Endothelial cell (in vitro differentiated cells): Measurements from ENCODE around the gene CKB. TPM values are rescaled to one million over a fixed set of nuclear protein-coding genes. Genes with fewer than 3 reads are reported as not detected.

Experiments used
- DNase-seq: peaks from one replicate; pipeline ENCODE4 v3.0.0; 2021; ENCODE audit warnings: low spot score
- H3K27ac Mint-ChIP-seq: one replicate; pipeline ENCODE4 v1.8.0; 2021; ENCODE audit warnings: mixed read lengths, inconsistent platforms; ENCODE audit not compliant: unreplicated experiment
- H3K27me3 Mint-ChIP-seq: one replicate; pipeline ENCODE4 v1.8.0; 2021; ENCODE audit warnings: mild to moderate bottlenecking, moderate library complexity, mixed read lengths, inconsistent platforms; ENCODE audit not compliant: unreplicated experiment
- H3K36me3 Mint-ChIP-seq: one replicate; pipeline ENCODE4 v1.8.0; 2021; ENCODE audit warnings: mild to moderate bottlenecking, low read depth, mixed read lengths, inconsistent platforms; ENCODE audit not compliant: unreplicated experiment
- H3K4me1 Mint-ChIP-seq: one replicate; pipeline ENCODE4 v1.8.0; 2021; ENCODE audit warnings: mild to moderate bottlenecking, mixed read lengths, inconsistent platforms; ENCODE audit not compliant: unreplicated experiment
- H3K4me3 Mint-ChIP-seq: one replicate; pipeline ENCODE4 v1.8.0; 2021; ENCODE audit warnings: mild to moderate bottlenecking, mixed read lengths, inconsistent platforms; ENCODE audit not compliant: unreplicated experiment
- H3K9me3 Mint-ChIP-seq: one replicate; pipeline ENCODE4 v1.8.0; 2021; ENCODE audit warnings: mixed read lengths, inconsistent platforms; ENCODE audit not compliant: unreplicated experiment
- total RNA-seq: library from RNA; stranded (reverse); fragmentation: NEBNext Ultra II Directional; extraction: Animal tissue kit (Norgen Biotek cat#: 25700); gene quantifications from one replicate; pipeline ENCODE4 v1.2.1, GENCODE V29; 2021; ENCODE audit not compliant: unreplicated experiment
- TF ChIP-seq, protein P1 (sequence below): fragments of 200-600 bp; sonication (generic); IDR thresholded peaks from one replicate; pipeline ENCODE4 v1.5.0; 2021; ENCODE audit warnings: antibody characterized with exemption; ENCODE audit not compliant: unreplicated experiment

The CKB gene
- total RNA-seq, 1 donor from 2014 or later, result 23.1 TPM

DNA sequence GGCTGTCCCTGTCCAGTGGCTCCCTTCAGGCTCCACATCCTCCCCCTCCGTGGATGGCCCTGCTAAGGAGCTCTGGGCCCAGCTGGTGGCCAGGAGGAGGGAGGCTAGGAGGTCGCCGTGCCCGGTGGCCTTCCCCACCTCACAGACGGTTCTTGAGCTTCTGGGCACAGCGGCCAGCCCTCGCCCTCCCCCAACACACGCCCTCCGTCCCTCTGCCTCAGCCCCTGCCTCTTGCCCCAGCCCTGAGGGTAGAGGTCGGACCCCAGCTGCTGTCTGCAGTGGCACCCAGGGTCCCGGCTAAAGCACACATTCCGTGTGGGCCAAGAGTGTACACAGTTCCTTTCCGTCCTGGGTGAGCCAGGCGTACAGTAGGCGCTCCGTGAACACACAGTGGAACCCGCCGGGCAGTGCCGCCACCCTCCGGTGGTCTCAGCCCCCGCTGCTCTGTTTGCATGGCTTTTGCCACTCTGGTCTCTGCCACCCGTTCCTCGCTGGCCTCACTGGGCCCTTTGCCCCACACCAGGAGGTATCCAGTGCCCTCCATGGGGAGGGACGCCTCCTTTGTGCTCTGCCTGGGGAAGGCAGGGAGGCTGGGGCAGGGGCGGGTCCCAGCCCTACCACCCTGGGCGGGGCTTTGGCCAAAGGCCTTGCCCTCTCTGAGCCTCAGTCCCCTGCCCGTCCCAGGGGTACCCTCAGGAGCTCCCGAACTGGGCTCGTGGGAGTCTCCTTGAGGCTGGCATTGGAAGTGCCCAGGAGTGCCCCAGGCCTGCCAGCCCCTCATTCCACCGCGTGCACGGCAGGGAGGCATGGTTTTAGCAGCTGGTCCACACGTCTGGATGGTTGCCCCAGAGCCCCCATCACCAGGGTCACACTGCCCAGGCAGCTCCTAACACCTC is 19.3 kb upstream of the CKB start:
- no peak overlapping the region for H3K4me3 Mint-ChIP-seq
- H3K36me3 Mint-ChIP-seq, result no peaks in the 10 kb centered on the region
- no peak overlapping the region for H3K27ac Mint-ChIP-seq
- DNase-seq, result no peak
- peaks cover 16% of the 10 kb centered on the region for H3K27me3 Mint-ChIP-seq
- TF ChIP-seq, protein P1, sequence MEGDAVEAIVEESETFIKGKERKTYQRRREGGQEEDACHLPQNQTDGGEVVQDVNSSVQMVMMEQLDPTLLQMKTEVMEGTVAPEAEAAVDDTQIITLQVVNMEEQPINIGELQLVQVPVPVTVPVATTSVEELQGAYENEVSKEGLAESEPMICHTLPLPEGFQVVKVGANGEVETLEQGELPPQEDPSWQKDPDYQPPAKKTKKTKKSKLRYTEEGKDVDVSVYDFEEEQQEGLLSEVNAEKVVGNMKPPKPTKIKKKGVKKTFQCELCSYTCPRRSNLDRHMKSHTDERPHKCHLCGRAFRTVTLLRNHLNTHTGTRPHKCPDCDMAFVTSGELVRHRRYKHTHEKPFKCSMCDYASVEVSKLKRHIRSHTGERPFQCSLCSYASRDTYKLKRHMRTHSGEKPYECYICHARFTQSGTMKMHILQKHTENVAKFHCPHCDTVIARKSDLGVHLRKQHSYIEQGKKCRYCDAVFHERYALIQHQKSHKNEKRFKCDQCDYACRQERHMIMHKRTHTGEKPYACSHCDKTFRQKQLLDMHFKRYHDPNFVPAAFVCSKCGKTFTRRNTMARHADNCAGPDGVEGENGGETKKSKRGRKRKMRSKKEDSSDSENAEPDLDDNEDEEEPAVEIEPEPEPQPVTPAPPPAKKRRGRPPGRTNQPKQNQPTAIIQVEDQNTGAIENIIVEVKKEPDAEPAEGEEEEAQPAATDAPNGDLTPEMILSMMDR, result no peak
- no peaks in the 10 kb centered on the region for H3K9me3 Mint-ChIP-seq
- no peaks in the 10 kb centered on the region for H3K4me1 Mint-ChIP-seq

DNA sequence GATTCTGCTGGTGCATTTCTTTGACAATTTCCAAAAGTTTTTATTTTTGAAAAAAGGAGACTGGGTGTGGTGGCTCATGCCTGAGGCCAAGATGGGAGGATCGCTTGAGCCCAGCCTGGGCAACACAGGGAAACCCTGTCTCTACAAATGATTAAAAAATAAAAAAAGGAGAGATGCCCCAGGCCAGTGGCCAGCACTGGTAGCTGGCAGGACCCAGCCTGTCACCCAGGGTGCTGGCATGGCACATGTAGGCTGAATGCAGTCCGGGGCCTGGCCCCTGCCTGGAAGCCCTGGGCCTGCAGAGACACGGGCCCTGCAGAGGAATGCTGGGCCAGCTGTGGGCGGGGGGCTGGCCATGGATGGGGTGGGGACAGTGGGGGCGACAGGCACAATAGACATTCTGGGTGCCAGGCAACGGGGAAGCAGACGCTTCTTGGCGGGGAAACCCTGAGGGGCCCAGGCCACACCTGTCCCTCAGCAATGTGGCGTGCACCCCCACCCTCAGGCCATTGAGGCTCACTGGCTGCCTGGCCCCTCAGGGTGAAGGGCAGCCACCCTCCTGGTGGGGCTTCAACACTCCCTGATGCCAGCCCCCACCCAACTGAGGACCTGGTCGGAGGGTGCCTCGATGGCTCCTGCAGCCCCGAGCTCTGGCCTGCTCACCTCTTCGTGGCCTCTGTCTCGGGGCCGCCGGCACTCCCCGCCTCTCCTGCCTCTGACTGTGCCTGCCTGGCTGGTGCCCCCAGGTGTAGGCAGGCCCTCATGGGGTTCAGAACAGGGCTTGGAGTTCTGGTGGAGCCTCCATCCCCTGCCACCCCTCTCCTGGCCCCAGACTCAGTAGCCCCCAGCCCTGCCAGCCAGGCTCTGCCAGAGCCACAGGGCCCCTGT is 18.4 kb upstream of the CKB start:
- Mint-ChIP-seq H3K9me3 (no peaks in the 10 kb centered on the region), H3K4me3 (no peak overlapping the region), H3K36me3 (no peaks in the 10 kb centered on the region), H3K27ac (no peak overlapping the region), H3K4me1 (no peaks in the 10 kb centered on the region), H3K27me3 (peaks cover 11% of the 10 kb centered on the region)
- TF ChIP-seq, protein P1, result no peak
- no peak for DNase-seq

DNA sequence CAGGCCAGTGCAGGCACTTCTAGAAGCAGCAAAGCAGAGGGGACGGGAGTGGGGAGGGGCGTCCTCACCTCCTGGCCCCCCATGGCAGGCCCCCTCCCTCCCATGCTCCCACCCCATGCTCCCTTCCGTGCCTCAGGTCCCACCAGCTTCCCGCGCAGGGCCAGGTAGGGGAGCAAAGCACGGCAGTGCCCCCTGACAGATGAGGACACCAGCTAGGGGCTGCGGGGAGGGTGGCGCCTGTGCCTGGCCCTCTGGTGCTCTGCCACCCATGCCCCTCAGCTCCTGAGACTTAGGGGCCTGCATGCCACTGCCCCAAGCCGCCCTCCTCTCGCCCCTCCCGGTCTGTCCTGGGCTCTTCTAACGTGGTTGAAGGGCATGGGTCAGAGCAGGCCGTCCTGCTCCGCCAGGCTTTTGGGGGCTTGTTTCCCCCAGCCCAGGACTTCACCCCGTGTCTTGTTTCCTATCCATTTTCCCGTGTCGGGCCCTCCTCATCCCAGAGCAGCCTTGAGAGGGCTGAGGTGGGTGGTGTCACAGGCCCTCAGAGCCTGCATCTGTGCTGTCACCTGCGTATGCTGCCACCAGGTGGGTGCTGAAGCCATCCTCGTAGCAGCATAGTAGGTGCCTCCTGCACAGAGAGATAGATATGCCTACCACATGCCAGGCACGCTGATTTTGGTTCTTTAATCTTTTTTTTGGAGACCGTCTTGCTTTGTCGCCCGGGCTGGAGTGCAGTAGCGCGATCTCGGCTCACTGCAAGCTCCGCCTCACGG is 16.6 kb upstream of the CKB start:
- Mint-ChIP-seq H3K36me3 (no peaks in the 10 kb centered on the region), H3K9me3 (no peaks in the 10 kb centered on the region), H3K27me3 (peaks cover 13% of the 10 kb centered on the region), H3K27ac (no peak overlapping the region), H3K4me3 (no peak overlapping the region), H3K4me1 (no peaks in the 10 kb centered on the region)
- TF ChIP-seq, protein P1, result no peak
- DNase-seq, result no peak

DNA sequence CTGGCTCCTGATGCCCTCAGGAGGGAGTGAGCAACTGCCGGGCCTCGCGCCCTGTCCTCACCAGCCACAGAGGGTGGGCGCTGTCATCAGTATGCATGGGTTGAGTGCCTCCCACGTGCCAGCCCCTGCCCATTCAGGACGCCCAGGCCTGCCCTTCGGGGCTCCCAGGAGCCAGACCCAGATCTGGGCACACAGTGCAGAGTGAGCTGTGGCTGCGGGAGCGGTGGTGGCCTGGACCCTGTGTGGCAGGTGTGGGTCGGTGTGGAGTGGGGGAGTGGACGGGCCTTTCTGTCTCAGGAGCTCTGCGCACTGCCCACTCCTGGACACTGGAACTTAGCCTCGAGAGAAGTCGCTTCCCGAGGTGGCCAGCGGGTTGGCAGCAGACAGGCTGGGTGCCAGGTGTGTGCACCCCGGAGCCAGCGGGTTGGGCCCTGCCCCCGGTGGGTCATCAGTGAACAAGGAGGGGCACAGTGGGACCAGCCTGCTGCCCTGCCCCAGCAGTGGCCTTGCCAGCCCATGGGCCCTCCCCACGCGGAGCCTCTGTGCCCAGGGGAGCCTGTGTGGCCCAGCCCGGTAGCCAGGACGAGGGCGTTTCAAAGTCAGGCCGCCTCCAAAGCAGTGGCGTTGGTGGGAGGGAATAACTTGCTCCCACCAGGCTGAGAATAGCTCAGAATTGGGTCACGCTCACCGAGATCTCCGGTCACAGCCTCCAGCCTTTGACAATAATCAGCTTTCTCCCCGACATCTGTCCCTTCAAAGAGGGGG is 15.8 kb upstream of the CKB start:
- H3K27me3 Mint-ChIP-seq, result peaks cover 13% of the 10 kb centered on the region
- H3K4me3 Mint-ChIP-seq, result no peak overlapping the region
- H3K4me1 Mint-ChIP-seq, result no peaks in the 10 kb centered on the region
- TF ChIP-seq, protein P1, result no peak
- H3K9me3 Mint-ChIP-seq, result no peaks in the 10 kb centered on the region
- no peak overlapping the region for H3K27ac Mint-ChIP-seq
- no peaks in the 10 kb centered on the region for H3K36me3 Mint-ChIP-seq
- no peak for DNase-seq
